Measurements from ENCODE around the gene ARL6IP4. TPM values are rescaled to one million over a fixed set of nuclear protein-coding genes. Genes with fewer than 3 reads are reported as not detected.

Gene ARL6IP4
- total RNA-seq, 1 experiment from 2014 or later, result 171 TPM

DNA sequence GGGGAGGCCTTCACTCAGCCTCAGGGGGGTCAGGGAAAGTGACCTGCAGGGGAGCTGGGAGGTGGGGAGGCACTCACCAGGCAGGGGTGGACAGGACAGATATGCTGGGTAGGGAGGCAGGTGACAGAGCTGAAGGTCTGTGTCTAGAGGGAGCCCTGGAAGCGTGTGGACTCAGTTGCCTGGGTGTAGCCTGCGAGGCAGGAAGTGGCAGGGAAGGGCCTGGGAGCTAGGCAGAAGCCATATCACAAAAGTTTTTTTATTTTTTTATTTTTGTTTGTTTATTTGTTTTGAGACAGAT, 39.3 kb downstream of the ARL6IP4 start:
- Mint-ChIP-seq H3K4me3 (ENCODE audit: low read depth, unreplicated experiment) (no peak overlapping the region), H3K36me3 (ENCODE audit: insufficient read depth, unreplicated experiment) (no peaks in the 10 kb centered on the region), H3K27ac (ENCODE audit: unreplicated experiment) (no peak overlapping the region), H3K27me3 (ENCODE audit: unreplicated experiment) (no peaks in the 10 kb centered on the region), H3K9me3 (ENCODE audit: low read depth, unreplicated experiment) (no peaks in the 10 kb centered on the region), H3K4me1 (ENCODE audit: low read depth, unreplicated experiment) (peaks cover 8% of the 10 kb centered on the region)
- no TSS peak for BruUV-seq (replicated peaks)
- no peak for DNase-seq
- CTCF ChIA-PET, result no interaction called here
- intact Hi-C loops (cut with micrococcal nuclease; ENCODE audit: unreplicated experiment), result no loop called here
- TF ChIP-seq, protein P1, sequence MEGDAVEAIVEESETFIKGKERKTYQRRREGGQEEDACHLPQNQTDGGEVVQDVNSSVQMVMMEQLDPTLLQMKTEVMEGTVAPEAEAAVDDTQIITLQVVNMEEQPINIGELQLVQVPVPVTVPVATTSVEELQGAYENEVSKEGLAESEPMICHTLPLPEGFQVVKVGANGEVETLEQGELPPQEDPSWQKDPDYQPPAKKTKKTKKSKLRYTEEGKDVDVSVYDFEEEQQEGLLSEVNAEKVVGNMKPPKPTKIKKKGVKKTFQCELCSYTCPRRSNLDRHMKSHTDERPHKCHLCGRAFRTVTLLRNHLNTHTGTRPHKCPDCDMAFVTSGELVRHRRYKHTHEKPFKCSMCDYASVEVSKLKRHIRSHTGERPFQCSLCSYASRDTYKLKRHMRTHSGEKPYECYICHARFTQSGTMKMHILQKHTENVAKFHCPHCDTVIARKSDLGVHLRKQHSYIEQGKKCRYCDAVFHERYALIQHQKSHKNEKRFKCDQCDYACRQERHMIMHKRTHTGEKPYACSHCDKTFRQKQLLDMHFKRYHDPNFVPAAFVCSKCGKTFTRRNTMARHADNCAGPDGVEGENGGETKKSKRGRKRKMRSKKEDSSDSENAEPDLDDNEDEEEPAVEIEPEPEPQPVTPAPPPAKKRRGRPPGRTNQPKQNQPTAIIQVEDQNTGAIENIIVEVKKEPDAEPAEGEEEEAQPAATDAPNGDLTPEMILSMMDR (IDR thresholded peaks at IDR 0.05; ENCODE audit: unreplicated experiment), result no peak

DNA sequence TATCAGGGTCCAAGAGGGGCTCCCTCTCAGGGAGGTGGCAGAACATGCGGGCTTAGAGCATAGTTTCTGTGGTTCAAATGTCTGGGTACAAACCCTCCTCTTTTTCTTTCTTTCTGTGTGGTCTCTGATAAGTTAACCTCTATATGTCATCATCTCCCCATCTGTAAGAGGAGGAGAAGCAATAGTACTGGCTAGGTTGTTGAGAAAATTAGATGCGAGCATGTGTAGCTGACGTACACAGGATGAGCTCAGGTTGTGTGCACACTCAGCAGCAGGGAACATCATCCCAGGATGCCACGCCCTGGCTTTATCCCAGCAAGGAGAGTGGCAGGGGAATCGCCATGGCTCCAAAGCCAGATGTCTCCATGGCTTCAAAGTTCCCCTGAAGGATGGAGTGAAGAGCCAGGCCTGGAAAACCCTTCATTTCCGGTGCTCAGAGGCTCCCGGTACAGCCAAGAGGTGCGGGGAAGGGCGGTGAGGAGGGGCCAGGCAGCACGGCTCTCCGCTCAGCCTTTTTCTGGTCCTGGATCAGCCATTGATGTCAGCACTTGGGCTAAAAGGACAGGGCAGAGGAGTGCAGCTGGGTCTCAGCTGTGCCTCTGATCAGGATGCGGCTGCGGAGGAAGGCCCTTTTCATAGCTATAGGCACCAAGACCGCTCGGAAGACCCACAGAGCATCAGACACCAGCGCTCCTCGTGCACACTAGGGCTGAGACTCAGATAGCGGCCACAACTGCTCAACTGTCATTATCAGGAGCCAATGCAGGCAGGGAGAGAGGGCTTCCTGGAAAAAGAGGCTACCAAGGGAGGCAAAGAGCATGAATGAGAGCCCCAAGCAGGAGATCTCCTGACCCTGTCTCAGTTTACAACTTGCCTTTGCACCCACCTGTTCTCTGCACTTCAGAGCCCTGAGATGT, 41.5 kb downstream of the ARL6IP4 start:
- Mint-ChIP-seq H3K4me3 (ENCODE audit: low read depth, unreplicated experiment) (no peak overlapping the region), H3K9me3 (ENCODE audit: low read depth, unreplicated experiment) (no peaks in the 10 kb centered on the region)

DNA sequence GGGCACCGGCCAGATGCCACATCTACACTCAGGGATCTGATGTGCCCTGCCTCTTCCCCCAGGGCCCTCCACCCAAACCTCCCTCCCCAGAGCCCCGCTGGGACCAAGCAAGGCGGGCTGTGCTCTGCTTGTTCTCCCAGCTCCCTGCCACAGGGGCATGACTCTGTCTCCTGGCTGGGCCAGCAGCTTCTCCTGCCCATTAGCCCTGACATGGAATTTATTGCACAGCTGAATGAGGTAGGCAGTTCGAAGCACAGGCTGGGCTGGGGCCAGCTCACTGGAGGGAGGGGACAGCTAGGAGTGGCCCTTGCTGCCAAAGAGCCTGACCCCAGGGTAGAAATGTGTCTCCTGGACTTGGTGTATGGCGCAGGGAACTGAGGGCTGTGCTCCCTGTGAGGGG, 42.4 kb downstream of the ARL6IP4 start:
- H3K4me1 Mint-ChIP-seq (ENCODE audit: low read depth, unreplicated experiment), result peaks cover 8% of the 10 kb centered on the region
- TF ChIP-seq, protein P1 (IDR thresholded peaks at IDR 0.05; ENCODE audit: unreplicated experiment), result no peak
- no peaks in the 10 kb centered on the region for H3K27me3 Mint-ChIP-seq (ENCODE audit: unreplicated experiment)
- no peak overlapping the region for H3K4me3 Mint-ChIP-seq (ENCODE audit: low read depth, unreplicated experiment)
- no peak for DNase-seq
- H3K36me3 Mint-ChIP-seq (ENCODE audit: insufficient read depth, unreplicated experiment), result no peaks in the 10 kb centered on the region
- no peak overlapping the region for H3K27ac Mint-ChIP-seq (ENCODE audit: unreplicated experiment)
- intact Hi-C loops (cut with micrococcal nuclease; ENCODE audit: unreplicated experiment), result no loop called here
- BruUV-seq (replicated peaks), result no TSS peak
- CTCF ChIA-PET, result no interaction called here
- no peaks in the 10 kb centered on the region for H3K9me3 Mint-ChIP-seq (ENCODE audit: low read depth, unreplicated experiment)

More for the DNA sequence above, 41.5 kb downstream of the ARL6IP4 start:
- no peak for DNase-seq
- no peaks in the 10 kb centered on the region for H3K27me3 Mint-ChIP-seq (ENCODE audit: unreplicated experiment)
- no TSS peak for BruUV-seq (replicated peaks)
- CTCF ChIA-PET, result no interaction called here
- H3K4me1 Mint-ChIP-seq (ENCODE audit: low read depth, unreplicated experiment), result peaks cover 8% of the 10 kb centered on the region
- no peaks in the 10 kb centered on the region for H3K36me3 Mint-ChIP-seq (ENCODE audit: insufficient read depth, unreplicated experiment)
- intact Hi-C loops (cut with micrococcal nuclease; ENCODE audit: unreplicated experiment), result no loop called here
- TF ChIP-seq, protein P1 (IDR thresholded peaks at IDR 0.05; ENCODE audit: unreplicated experiment), result no peak
- no peak overlapping the region for H3K27ac Mint-ChIP-seq (ENCODE audit: unreplicated experiment)

DNA sequence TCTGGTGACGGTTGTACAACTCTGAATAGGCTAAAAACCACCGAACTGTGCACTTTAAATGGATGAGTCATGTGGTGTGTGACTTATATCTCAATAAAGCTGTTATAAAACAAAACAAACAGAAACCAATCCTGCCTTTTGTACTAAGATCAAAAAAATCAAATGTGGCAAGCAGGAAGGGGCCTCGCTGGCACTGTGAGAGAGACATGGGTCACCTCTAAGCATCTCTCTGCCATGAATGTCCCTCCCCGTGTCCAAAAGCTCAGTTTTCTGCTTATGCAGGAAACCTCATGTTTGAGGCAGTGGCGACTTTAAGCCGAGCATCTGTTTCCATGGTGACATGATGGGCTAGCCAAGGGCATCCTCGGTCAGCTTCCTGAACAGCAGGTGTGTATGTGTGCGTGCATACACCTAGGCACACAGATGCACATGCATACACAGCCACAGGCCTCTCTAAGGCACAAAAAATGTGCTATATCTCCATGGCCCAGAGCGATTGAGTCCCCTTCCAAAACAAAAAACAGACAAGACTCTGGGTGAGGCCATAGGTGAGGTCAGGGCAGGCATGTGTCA, 44.4 kb downstream of the ARL6IP4 start:
- no peaks in the 10 kb centered on the region for H3K4me1 Mint-ChIP-seq (ENCODE audit: low read depth, unreplicated experiment)
- TF ChIP-seq, protein P1 (IDR thresholded peaks at IDR 0.05; ENCODE audit: unreplicated experiment), result no peak
- no peaks in the 10 kb centered on the region for H3K27me3 Mint-ChIP-seq (ENCODE audit: unreplicated experiment)
- no peak for DNase-seq
- H3K9me3 Mint-ChIP-seq (ENCODE audit: low read depth, unreplicated experiment), result no peaks in the 10 kb centered on the region
- H3K27ac Mint-ChIP-seq (ENCODE audit: unreplicated experiment), result no peak overlapping the region
- CTCF ChIA-PET, result interaction anchor here (1.6 kb wide), 1 partner anchor 213 kb away, joined by 3 read pairs; no protein-coding TSS in a partner anchor
- H3K4me3 Mint-ChIP-seq (ENCODE audit: low read depth, unreplicated experiment), result no peak overlapping the region
- H3K36me3 Mint-ChIP-seq (ENCODE audit: insufficient read depth, unreplicated experiment), result peaks cover 5% of the 10 kb centered on the region
- no TSS peak for BruUV-seq (replicated peaks)
- intact Hi-C loops (cut with micrococcal nuclease; ENCODE audit: unreplicated experiment), result no loop called here
